Measurements from ENCODE around the gene TMEM8B. TPM values are rescaled to one million over a fixed set of nuclear protein-coding genes. Genes with fewer than 3 reads are reported as not detected.

TMEM8B gene
- 1.5 to 3.4 TPM (median 3.1 TPM) in 5 replicates for total RNA-seq (2022; extraction: Qiagen RNA extraction; ENCODE audit: low read depth)

GRCh38 chr9:35829084-35829763 lies at the start of gene TMEM8B:
Gene TMEM8B, plus strand, starts transcription at chr9:35829228. Its CDS starts 220 bp downstream, at chr9:35829448.

GRCh38 chr9:35791297-35791921 lies 37.6 kb upstream of the TMEM8B start, which contains the start of gene NPR2:
Gene NPR2, plus strand, starts transcription at chr9:35791591. Its CDS starts 818 bp downstream, at chr9:35792409.

GRCh38 chr9:35812025-35812602 lies 16.9 kb upstream of the TMEM8B start, which contains the start of gene SPAG8:
Gene SPAG8, minus strand, starts transcription at chr9:35812262. Its CDS starts 115 bp downstream, at chr9:35812147.

GRCh38 chr9:35814841-35815543 lies 14.0 kb upstream of the TMEM8B start, which contains the start of gene HINT2:
Gene HINT2, minus strand, starts transcription at chr9:35815042. Its CDS starts 63 bp downstream, at chr9:35814979.

GRCh38 chr9:35828716-35829083 lies 328 bp upstream of the TMEM8B start, which contains the start of gene FAM221B:
Gene FAM221B, minus strand, starts transcription at chr9:35828732. Its CDS starts 2,571 bp downstream, at chr9:35826161.

GRCh38 chr9:35870351-35870923 lies 41.4 kb downstream of the TMEM8B start, which contains the start of gene OR13J1:
Gene OR13J1, minus strand, starts transcription at chr9:35870401. Its CDS starts 0 bp downstream, at chr9:35870401.

GRCh38 chr9:35905912-35906679 lies 77.1 kb downstream of the TMEM8B start, which contains the start of gene HRCT1:
Gene HRCT1, plus strand, starts transcription at chr9:35906202. Its CDS starts 86 bp downstream, at chr9:35906288.

GRCh38 chr9:35909274-35909673 lies 80.2 kb downstream of the TMEM8B start, which contains the start of gene SPAAR:
Gene SPAAR, plus strand, starts transcription at chr9:35909490. Its CDS starts 974 bp downstream, at chr9:35910464.

Other genes with a start within 250 kb of the TMEM8B start
- gene TESK1, start 224.0 kb upstream of the TMEM8B start, total RNA-seq (2022; extraction: Qiagen RNA extraction; ENCODE audit: low read depth): 22.2 to 26.3 TPM (median 22.7 TPM) in 5 replicates
- gene CD72, start 210.8 kb upstream of the TMEM8B start, total RNA-seq (2022; extraction: Qiagen RNA extraction; ENCODE audit: low read depth): 0.06 to 0.13 TPM (median 0.10 TPM) in 3 of 5 replicates, not detected in the others
- not detected in 5 replicates for gene SIT1, start 178.3 kb upstream of the TMEM8B start, total RNA-seq (2022; extraction: Qiagen RNA extraction; ENCODE audit: low read depth)
- 7.7 to 45.5 TPM (median 11.2 TPM) in 4 of 5 replicates, not detected in the other for gene RMRP, start 171.2 kb upstream of the TMEM8B start, total RNA-seq (2022; extraction: Qiagen RNA extraction; ENCODE audit: low read depth)
- gene CCDC107, start 170.9 kb upstream of the TMEM8B start, total RNA-seq (2022; extraction: Qiagen RNA extraction; ENCODE audit: low read depth): 20.7 to 25.4 TPM (median 22.7 TPM) in 5 replicates
- 11.9 to 21.4 TPM (median 19.4 TPM) in 5 replicates for gene ARHGEF39, start 164.0 kb upstream of the TMEM8B start, total RNA-seq (2022; extraction: Qiagen RNA extraction; ENCODE audit: low read depth)
- 3.4 to 8.1 TPM (median 6.2 TPM) in 5 replicates for gene CA9, start 155.3 kb upstream of the TMEM8B start, total RNA-seq (2022; extraction: Qiagen RNA extraction; ENCODE audit: low read depth)
- gene TPM2, start 139.3 kb upstream of the TMEM8B start, total RNA-seq (2022; extraction: Qiagen RNA extraction; ENCODE audit: low read depth): 576 to 636 TPM (median 626 TPM) in 5 replicates
- 104 to 127 TPM (median 121 TPM) in 5 replicates for gene TLN1, start 97.0 kb upstream of the TMEM8B start, total RNA-seq (2022; extraction: Qiagen RNA extraction; ENCODE audit: low read depth)
- 55.2 to 62.8 TPM (median 58.7 TPM) in 5 replicates for gene CREB3, start 96.6 kb upstream of the TMEM8B start, total RNA-seq (2022; extraction: Qiagen RNA extraction; ENCODE audit: low read depth)
- 27.0 to 34.7 TPM (median 32.4 TPM) in 5 replicates for gene GBA2, start 80.0 kb upstream of the TMEM8B start, total RNA-seq (2022; extraction: Qiagen RNA extraction; ENCODE audit: low read depth)
- 13.0 to 17.9 TPM (median 16.5 TPM) in 5 replicates for gene RGP1, start 79.9 kb upstream of the TMEM8B start, total RNA-seq (2022; extraction: Qiagen RNA extraction; ENCODE audit: low read depth)
- gene MSMP, start 75.0 kb upstream of the TMEM8B start, total RNA-seq (2022; extraction: Qiagen RNA extraction; ENCODE audit: low read depth): 0.23 to 0.38 TPM in 2 of 5 replicates, not detected in the others
- 3.8 to 6.4 TPM (median 5.9 TPM) in 5 replicates for gene NPR2, start 37.6 kb upstream of the TMEM8B start, total RNA-seq (2022; extraction: Qiagen RNA extraction; ENCODE audit: low read depth)
- gene SPAG8, start 17.0 kb upstream of the TMEM8B start, total RNA-seq (2022; extraction: Qiagen RNA extraction; ENCODE audit: low read depth): 0.24 to 0.70 TPM (median 0.46 TPM) in 4 of 5 replicates, not detected in the other
- 73.1 to 103 TPM (median 93.6 TPM) in 5 replicates for gene HINT2, start 14.2 kb upstream of the TMEM8B start, total RNA-seq (2022; extraction: Qiagen RNA extraction; ENCODE audit: low read depth)
- gene FAM221B, start 496 bp upstream of the TMEM8B start, total RNA-seq (2022; extraction: Qiagen RNA extraction; ENCODE audit: low read depth): not detected in 5 replicates
- gene OR13J1, start 41.2 kb downstream of the TMEM8B start, total RNA-seq (2022; extraction: Qiagen RNA extraction; ENCODE audit: low read depth): not detected in 5 replicates
- 0.11 to 0.17 TPM (median 0.14 TPM) in 3 of 5 replicates, not detected in the others for gene HRCT1, start 77.0 kb downstream of the TMEM8B start, total RNA-seq (2022; extraction: Qiagen RNA extraction; ENCODE audit: low read depth)
- gene SPAAR, start 80.3 kb downstream of the TMEM8B start, total RNA-seq (2022; extraction: Qiagen RNA extraction; ENCODE audit: low read depth): 0.08 TPM in 1 of 5 replicates, not detected in the others
- not detected in 5 replicates for gene OR2S2, start 128.9 kb downstream of the TMEM8B start, total RNA-seq (2022; extraction: Qiagen RNA extraction; ENCODE audit: low read depth)
- gene RECK, start 207.7 kb downstream of the TMEM8B start, total RNA-seq (2022; extraction: Qiagen RNA extraction; ENCODE audit: low read depth): 5.0 to 7.2 TPM (median 6.7 TPM) in 5 replicates

Data from A549 treated with DMSO at 1 μM for 4 hours (cell line).